WTC11 (cell line): ENCODE measurements around the gene TSEN2. TPM values are rescaled to one million over a fixed set of nuclear protein-coding genes. Genes with fewer than 3 reads are reported as not detected.

Source experiments
- ATAC-seq: fragments of 200-7000 bp; cut with Tn5 transposase; 2 replicates; pipeline ENCODE4 v1.10.0; 2021; ENCODE audit warnings: mild to moderate bottlenecking, moderate library complexity
- CTCF ChIA-PET: fragments of 300-600 bp; sonication (Branson Sonifier 250); formaldehyde crosslinking; loops from one replicate; lab custom pipeline; 2021; ENCODE audit warnings: antibody characterized with exemption; lab: Charles Lee
- POLR2A ChIA-PET: fragments of 350-600 bp; sonication (Branson Sonifier 250); formaldehyde crosslinking; loops from one replicate; lab custom pipeline; 2021; ENCODE audit warnings: antibody characterized with exemption; lab: Charles Lee
- DNase-seq: peaks from one replicate; pipeline ENCODE4 v3.0.0; 2021; ENCODE audit warnings: low spot score
- H3K27ac Mint-ChIP-seq: 2 replicates; pipeline ENCODE4 v1.8.0; 2021; ENCODE audit warnings: mixed read lengths
- H3K27me3 Mint-ChIP-seq: 2 replicates; pipeline ENCODE4 v1.8.0; 2021; ENCODE audit warnings: low read depth, mild to moderate bottlenecking, moderate library complexity, mixed read lengths
- H3K36me3 Mint-ChIP-seq: 2 replicates; pipeline ENCODE4 v1.8.0; 2021; ENCODE audit warnings: mixed read lengths
- H3K4me1 Mint-ChIP-seq: 2 replicates; pipeline ENCODE4 v1.8.0; 2022; ENCODE audit warnings: mixed read lengths
- H3K4me3 Mint-ChIP-seq: 2 replicates; pipeline ENCODE4 v1.8.0; 2021; ENCODE audit warnings: mild to moderate bottlenecking, moderate library complexity, mixed read lengths
- H3K9me3 Mint-ChIP-seq: 2 replicates; pipeline ENCODE4 v1.8.0; 2021; ENCODE audit warnings: mixed read lengths
- JAZF1 ChIP-seq: fragments of 250-450 bp; sonication (Bioruptor Pico); IDR thresholded peaks from 2 replicates; pipeline ENCODE4 v1.9.0; 2021; ENCODE audit warnings: moderate library complexity, mild to moderate bottlenecking, inconsistent platforms
- JUN ChIP-seq: sonication (generic); formaldehyde crosslinking; IDR thresholded peaks from 2 replicates; pipeline ENCODE4 v1.8.0; 2023; ENCODE audit warnings: mild to moderate bottlenecking, missing genetic modification reagents
- NR3C1 ChIP-seq: sonication (generic); formaldehyde crosslinking; conservative IDR thresholded peaks from 2 replicates; pipeline ENCODE4 v1.8.1; 2023; ENCODE audit warnings: low read depth, mild to moderate bottlenecking, missing genetic modification reagents
- ZNF121 ChIP-seq: sonication (generic); formaldehyde crosslinking; IDR thresholded peaks from 2 replicates; pipeline ENCODE4 v1.8.0; 2023; ENCODE audit warnings: missing genetic modification reagents
- ZNF423 ChIP-seq: fragments of 250-450 bp; sonication (Bioruptor Pico); IDR thresholded peaks from 2 replicates; pipeline ENCODE4 v2.1.2; 2022; ENCODE audit warnings: mild to moderate bottlenecking, moderate library complexity
- total RNA-seq: library from RNA; stranded (reverse); gene quantifications from 3 replicates; pipeline ENCODE4 v1.2.3, GENCODE V29; 2021
- TF ChIP-seq, protein P1 (sequence below): fragments of 250-450 bp; sonication (Bioruptor Pico); IDR thresholded peaks from 2 replicates; pipeline ENCODE4 v1.9.0; 2021; ENCODE audit warnings: mild to moderate bottlenecking, borderline replicate concordance
- TF ChIP-seq, protein P2 (sequence below): fragments of 200-600 bp; IDR thresholded peaks from 2 replicates; pipeline ENCODE4 v1.8.0; 2022; ENCODE audit warnings: antibody characterized with exemption
- TF ChIP-seq, protein P3 (sequence below): sonication (generic); formaldehyde crosslinking; IDR thresholded peaks from 2 replicates; pipeline ENCODE4 v1.8.0; 2022; ENCODE audit warnings: mild to moderate bottlenecking, missing genetic modification reagents

The TSEN2 gene
- total RNA-seq, 1 experiment from 2014 or later: 21.1 TPM

DNA sequence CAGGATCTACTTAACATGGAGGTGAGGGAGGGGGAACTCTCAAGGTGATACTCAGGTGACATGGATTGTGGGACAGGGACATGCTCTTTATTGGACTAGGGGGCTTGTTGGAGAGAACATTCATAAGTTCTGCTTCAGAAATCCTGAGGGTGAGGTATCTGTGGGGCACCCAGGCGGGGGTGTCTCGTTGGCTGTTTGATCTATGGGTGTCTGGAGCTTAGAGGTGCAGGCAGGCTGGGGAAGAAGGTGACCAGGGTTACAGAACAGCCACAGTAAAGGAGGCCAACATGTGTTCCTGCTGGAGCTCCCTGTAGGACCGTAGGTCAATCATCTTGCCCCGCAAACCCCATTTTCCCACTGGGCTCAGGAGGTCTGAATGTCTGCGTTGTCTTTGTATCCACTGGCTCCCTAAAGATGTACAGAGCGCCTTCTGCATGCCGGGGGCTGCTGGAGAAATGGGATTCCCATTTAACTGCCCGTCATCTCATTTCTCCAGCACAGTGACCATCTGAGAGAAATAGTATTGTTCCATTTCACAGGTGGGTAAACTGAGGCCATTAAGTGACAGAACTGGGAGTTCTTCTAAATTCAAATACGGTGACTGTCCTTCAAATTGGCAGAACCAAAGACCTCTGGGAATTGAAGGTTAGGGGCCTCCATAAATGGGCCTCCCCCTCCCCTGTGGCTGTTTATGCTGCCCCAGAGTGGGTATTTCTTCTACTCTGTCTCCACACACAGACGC is 40.3 kb upstream of the TSEN2 start:
- H3K4me3 Mint-ChIP-seq: no peak overlapping the region
- DNase-seq: no peak

DNA sequence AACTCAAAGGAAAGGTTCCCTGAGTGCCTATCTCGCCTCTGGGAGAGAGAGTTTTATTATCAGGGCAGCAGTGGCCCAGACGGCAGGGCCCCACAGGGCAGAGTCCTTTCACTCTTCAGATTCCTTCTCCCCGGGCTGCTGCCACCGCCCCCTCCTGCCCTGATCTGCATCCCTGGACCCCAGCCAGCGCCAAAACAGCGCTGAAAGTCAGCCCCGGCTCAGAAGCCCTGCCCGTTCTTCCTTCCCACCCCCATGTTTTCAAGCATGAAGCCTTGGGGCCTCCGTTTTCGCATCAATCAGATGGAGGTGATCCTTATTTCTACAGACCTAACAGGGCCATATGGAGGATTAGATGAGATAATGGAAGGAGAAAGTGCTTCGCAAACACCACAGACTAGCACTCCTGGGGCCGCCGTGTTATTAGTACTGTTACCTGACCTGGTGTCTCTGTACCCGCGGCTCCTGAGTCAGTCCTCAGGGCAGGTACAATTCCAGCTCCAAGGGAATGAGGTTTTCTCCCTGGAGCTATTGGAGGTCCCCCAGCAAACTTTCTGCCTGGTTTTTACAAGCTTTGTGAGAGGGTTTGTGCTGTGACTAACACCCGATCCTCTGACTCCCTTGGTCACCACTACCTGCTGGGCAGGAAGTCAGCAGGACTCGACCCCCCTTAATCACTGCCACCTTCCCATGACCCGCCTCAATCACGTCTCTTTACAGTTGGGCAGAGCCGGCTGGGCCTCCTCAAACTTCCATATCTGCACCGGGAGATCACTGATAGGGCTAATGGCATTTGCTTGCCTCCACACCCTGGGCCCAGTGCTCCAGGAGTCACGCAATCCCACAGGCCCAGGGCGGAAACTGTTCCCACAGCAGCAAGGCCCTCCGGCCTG is 39.5 kb upstream of the TSEN2 start:
- Mint-ChIP-seq H3K4me1 (peaks cover 20% of the 10 kb centered on the region), H3K27me3 (peaks cover 3% of the 10 kb centered on the region), H3K27ac (no peak overlapping the region), H3K4me3 (peak overlapping the region; percentile 22; the same call in 1 of the 2 replicates), H3K36me3 (no peaks in the 10 kb centered on the region), H3K9me3 (no peaks in the 10 kb centered on the region)
- TF ChIP-seq, protein P1, sequence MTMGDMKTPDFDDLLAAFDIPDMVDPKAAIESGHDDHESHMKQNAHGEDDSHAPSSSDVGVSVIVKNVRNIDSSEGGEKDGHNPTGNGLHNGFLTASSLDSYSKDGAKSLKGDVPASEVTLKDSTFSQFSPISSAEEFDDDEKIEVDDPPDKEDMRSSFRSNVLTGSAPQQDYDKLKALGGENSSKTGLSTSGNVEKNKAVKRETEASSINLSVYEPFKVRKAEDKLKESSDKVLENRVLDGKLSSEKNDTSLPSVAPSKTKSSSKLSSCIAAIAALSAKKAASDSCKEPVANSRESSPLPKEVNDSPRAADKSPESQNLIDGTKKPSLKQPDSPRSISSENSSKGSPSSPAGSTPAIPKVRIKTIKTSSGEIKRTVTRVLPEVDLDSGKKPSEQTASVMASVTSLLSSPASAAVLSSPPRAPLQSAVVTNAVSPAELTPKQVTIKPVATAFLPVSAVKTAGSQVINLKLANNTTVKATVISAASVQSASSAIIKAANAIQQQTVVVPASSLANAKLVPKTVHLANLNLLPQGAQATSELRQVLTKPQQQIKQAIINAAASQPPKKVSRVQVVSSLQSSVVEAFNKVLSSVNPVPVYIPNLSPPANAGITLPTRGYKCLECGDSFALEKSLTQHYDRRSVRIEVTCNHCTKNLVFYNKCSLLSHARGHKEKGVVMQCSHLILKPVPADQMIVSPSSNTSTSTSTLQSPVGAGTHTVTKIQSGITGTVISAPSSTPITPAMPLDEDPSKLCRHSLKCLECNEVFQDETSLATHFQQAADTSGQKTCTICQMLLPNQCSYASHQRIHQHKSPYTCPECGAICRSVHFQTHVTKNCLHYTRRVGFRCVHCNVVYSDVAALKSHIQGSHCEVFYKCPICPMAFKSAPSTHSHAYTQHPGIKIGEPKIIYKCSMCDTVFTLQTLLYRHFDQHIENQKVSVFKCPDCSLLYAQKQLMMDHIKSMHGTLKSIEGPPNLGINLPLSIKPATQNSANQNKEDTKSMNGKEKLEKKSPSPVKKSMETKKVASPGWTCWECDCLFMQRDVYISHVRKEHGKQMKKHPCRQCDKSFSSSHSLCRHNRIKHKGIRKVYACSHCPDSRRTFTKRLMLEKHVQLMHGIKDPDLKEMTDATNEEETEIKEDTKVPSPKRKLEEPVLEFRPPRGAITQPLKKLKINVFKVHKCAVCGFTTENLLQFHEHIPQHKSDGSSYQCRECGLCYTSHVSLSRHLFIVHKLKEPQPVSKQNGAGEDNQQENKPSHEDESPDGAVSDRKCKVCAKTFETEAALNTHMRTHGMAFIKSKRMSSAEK (CRISPR knock-in tag): no peak
- peak; percentile 23; the same call in 1 of the 2 replicates for TF ChIP-seq ZNF423
- ChIA-PET CTCF (interaction anchor here (0.6 kb wide), 1 partner anchor 35 kb away, joined by 3 read pairs; no protein-coding TSS in a partner anchor), POLR2A (no interaction called here)
- DNase-seq (peak; percentile 37), ATAC-seq (peak; percentile 77)

More for the DNA sequence above, 40.3 kb upstream of the TSEN2 start:
- ChIA-PET POLR2A (no interaction called here), CTCF (no interaction called here)
- no peak for ATAC-seq
- Mint-ChIP-seq H3K9me3 (no peaks in the 10 kb centered on the region), H3K27ac (no peak overlapping the region), H3K27me3 (peaks cover 3% of the 10 kb centered on the region), H3K4me1 (peaks cover 20% of the 10 kb centered on the region), H3K36me3 (no peaks in the 10 kb centered on the region)
- TF ChIP-seq, protein P2, sequence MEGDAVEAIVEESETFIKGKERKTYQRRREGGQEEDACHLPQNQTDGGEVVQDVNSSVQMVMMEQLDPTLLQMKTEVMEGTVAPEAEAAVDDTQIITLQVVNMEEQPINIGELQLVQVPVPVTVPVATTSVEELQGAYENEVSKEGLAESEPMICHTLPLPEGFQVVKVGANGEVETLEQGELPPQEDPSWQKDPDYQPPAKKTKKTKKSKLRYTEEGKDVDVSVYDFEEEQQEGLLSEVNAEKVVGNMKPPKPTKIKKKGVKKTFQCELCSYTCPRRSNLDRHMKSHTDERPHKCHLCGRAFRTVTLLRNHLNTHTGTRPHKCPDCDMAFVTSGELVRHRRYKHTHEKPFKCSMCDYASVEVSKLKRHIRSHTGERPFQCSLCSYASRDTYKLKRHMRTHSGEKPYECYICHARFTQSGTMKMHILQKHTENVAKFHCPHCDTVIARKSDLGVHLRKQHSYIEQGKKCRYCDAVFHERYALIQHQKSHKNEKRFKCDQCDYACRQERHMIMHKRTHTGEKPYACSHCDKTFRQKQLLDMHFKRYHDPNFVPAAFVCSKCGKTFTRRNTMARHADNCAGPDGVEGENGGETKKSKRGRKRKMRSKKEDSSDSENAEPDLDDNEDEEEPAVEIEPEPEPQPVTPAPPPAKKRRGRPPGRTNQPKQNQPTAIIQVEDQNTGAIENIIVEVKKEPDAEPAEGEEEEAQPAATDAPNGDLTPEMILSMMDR: no peak

DNA sequence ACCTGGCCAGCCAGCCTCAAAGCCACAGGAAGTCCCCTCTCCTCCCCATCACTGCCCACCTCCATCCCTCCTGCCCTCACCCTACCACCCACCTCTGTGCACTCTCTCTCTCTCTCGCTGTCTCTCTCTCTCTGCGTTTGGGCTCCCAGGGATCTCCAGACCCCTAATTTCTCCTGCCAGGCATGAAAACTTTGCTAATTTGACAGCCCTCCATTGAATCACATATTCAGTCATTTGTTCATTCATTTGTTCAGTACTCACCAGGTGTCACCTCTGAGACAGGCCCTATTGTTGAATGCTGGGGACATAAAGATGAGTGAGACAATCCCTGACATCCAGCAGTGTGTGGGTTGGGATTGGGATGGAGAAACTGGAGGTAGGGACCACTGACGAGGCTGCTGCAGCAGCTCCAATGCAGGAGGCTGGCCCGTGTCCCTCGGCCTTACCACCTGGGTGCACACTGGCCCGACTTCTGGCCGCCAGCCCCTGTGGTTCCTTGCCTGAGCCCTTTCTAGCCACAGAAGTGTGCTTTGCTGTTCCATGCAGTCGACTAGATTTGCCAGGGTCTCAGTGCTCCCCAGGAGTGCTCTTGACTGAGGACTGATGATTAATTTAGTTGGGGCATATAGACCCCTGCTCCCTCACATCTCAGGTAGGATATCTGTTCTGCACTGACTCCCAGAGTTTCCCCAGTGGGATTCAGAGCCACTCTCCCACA is 38.6 kb upstream of the TSEN2 start:
- no peaks in the 10 kb centered on the region for H3K9me3 Mint-ChIP-seq
- ATAC-seq (no peak), DNase-seq (no peak)
- POLR2A ChIA-PET: no interaction called here
- H3K27me3 Mint-ChIP-seq: peaks cover 3% of the 10 kb centered on the region
- no peaks in the 10 kb centered on the region for H3K36me3 Mint-ChIP-seq
- no peak for TF ChIP-seq NR3C1
- TF ChIP-seq, protein P3, sequence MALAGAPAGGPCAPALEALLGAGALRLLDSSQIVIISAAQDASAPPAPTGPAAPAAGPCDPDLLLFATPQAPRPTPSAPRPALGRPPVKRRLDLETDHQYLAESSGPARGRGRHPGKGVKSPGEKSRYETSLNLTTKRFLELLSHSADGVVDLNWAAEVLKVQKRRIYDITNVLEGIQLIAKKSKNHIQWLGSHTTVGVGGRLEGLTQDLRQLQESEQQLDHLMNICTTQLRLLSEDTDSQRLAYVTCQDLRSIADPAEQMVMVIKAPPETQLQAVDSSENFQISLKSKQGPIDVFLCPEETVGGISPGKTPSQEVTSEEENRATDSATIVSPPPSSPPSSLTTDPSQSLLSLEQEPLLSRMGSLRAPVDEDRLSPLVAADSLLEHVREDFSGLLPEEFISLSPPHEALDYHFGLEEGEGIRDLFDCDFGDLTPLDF (CRISPR knock-in tag): no peak
- TF ChIP-seq JUN (CRISPR knock-in tag): no peak
- CTCF ChIA-PET: interaction anchor here (0.6 kb wide), 1 partner anchor 34 kb away, joined by 3 read pairs; no protein-coding TSS in a partner anchor
- H3K27ac Mint-ChIP-seq: no peak overlapping the region
- peaks cover 20% of the 10 kb centered on the region for H3K4me1 Mint-ChIP-seq
- no peak overlapping the region for H3K4me3 Mint-ChIP-seq

DNA sequence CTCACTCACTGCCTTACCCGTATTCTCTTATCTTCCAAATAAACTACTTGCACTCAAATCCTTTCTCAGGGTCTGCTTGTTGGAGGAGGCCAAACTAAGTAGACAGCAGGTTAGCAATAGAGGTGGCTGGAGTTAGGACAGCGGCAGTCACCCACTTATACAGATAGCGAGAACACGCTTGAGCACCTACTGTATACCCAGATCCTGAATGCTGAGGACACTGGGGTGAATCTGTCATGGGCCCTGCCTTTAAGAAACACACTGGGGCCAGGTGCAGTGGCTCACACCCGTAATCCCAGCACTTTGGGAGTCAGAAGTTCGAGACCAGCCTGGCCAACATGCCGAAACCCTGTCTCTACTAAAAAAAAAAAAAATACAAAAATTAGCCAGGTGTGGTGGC is 38.0 kb upstream of the TSEN2 start:
- H3K4me1 Mint-ChIP-seq: peaks cover 19% of the 10 kb centered on the region
- no peaks in the 10 kb centered on the region for H3K36me3 Mint-ChIP-seq
- TF ChIP-seq ZNF121 (CRISPR knock-in tag) (no peak), JAZF1 (CRISPR knock-in tag) (no peak)
- TF ChIP-seq, all 79 proteins: peak for 0
- no peak overlapping the region for H3K4me3 Mint-ChIP-seq
- H3K27ac Mint-ChIP-seq: no peak overlapping the region
- peaks cover 3% of the 10 kb centered on the region for H3K27me3 Mint-ChIP-seq
- ChIA-PET CTCF (no interaction called here), POLR2A (no interaction called here)
- H3K9me3 Mint-ChIP-seq: peaks cover under 1% of the 10 kb centered on the region
- ATAC-seq (no peak), DNase-seq (no peak)
